HepG2 (cell line): ENCODE data around the gene CGREF1. TPM values are rescaled to one million over a fixed set of nuclear protein-coding genes. Genes with fewer than 3 reads are reported as not detected.
A peak's percentile ranks its signal among the peaks of the same experiment; 100 is the strongest.

Source experiments
- ATAC-seq: fragments of 200-7000 bp; cut with Tn5 transposase; 3 replicates; pipeline ENCODE4 v1.9.1; 2020; ENCODE audit warnings: mild to moderate bottlenecking, moderate library complexity
- BruUV-seq: library from RNA; stranded (reverse); fragments of 400-500 nt; replicated peaks from 2 replicates; lab custom pipeline; 2021; lab: Mats Ljungman, UMichigan
- CTCF ChIA-PET: fragments of 300-600 bp; formaldehyde crosslinking; extraction: SDS; loops from one replicate; lab custom pipeline; 2021; ENCODE audit warnings: low total read pairs, inconsistent platforms, low intra/inter-chr PET ratio; lab: Yijun Ruan, JAX
- POLR2A ChIA-PET: fragments of 350-600 bp; sonication (Branson Sonifier 250); formaldehyde crosslinking; loops from one replicate; lab custom pipeline; 2020; ENCODE audit warnings: antibody characterized with exemption, inconsistent platforms; lab: Yijun Ruan, JAX
- DNase-seq: peaks from one replicate; pipeline ENCODE4 v3.0.0-alpha.2; 2015; ENCODE audit warnings: low spot score
- FAIRE-seq: peaks from 3 replicates; lab custom pipeline; 2011; peaks lifted over from hg19 to GRCh38; lab: Jason Lieb, UNC
- H2AFZ ChIP-seq: one replicate; pipeline ENCODE4 v1.6.1; 2011; ENCODE audit warnings: low read length, inconsistent platforms
- H3K27ac ChIP-seq: fragments of 300-600 bp; 3 replicates; pipeline ENCODE4 v1.8.0; 2011; ENCODE audit warnings: mixed run types, mild to moderate bottlenecking, mixed read lengths, low read length, inconsistent platforms; ENCODE audit not compliant: insufficient read depth; ENCODE audit errors: extremely low read length
- H3K27me3 ChIP-seq, 2 experiments: fragments of 200-600 bp in 1 of 2; 2 replicates in 1 of 2; 3 replicates in 1 of 2; pipeline versions ENCODE4 v1.6.0 to v1.8.0; 2011; ENCODE audit warnings: low read length in 2 of 2, mild to moderate bottlenecking in 2 of 2, moderate library complexity in 2 of 2, inconsistent platforms in 1 of 2; ENCODE audit not compliant: insufficient read depth in 2 of 2, control insufficient read depth in 1 of 2
- H3K36me3 ChIP-seq, 2 experiments: fragments of 200-600 bp in 1 of 2; replicated peaks in 1 of 2; 2 replicates in 1 of 2; 3 replicates in 1 of 2; pipeline versions ENCODE4 v1.5.1 to v1.8.0; 2011; ENCODE audit warnings: low read length in 2 of 2, inconsistent platforms in 1 of 2; ENCODE audit not compliant: insufficient read depth in 2 of 2, control insufficient read depth in 1 of 2
- H3K4me1 ChIP-seq: 2 replicates; pipeline ENCODE4 v1.5.1; 2012; ENCODE audit warnings: low read length, inconsistent platforms; ENCODE audit not compliant: insufficient read depth
- H3K4me2 ChIP-seq: 2 replicates; pipeline ENCODE4 v1.6.0; 2011; ENCODE audit warnings: low read depth, low read length, inconsistent platforms
- H3K4me3 ChIP-seq, 3 experiments: fragments of 200-600 bp in 1 of 3; sonication (generic), shearing (Covaris generic) in 1 of 3; replicated peaks in 1 of 3; 2 replicates each; pipeline ENCODE4 v1.5.1; 2011 to 2016; ENCODE audit warnings: low read length in 3 of 3, inconsistent platforms in 2 of 3, low read depth in 2 of 3, mild to moderate bottlenecking in 2 of 3, control low read depth in 1 of 3, mixed read lengths in 1 of 3; ENCODE audit not compliant: insufficient read depth in 1 of 3
- H3K79me2 ChIP-seq: one replicate; pipeline ENCODE4 v1.6.1; 2011; ENCODE audit warnings: low read length, inconsistent platforms; ENCODE audit not compliant: insufficient read depth
- H3K9ac ChIP-seq: 2 replicates; pipeline ENCODE4 v1.6.0; 2011; ENCODE audit warnings: mild to moderate bottlenecking, low read depth, low read length, inconsistent platforms; ENCODE audit not compliant: insufficient read depth
- H3K9me3 ChIP-seq: 2 replicates; pipeline ENCODE4 v1.5.1; 2012; ENCODE audit warnings: mild to moderate bottlenecking, low read length
- H4K20me1 ChIP-seq: 2 replicates; pipeline ENCODE4 v1.6.0; 2011; ENCODE audit warnings: inconsistent platforms, mild to moderate bottlenecking, low read length, moderate library complexity; ENCODE audit not compliant: insufficient read depth
- PHF20 ChIP-seq: sonication (generic); formaldehyde crosslinking; IDR thresholded peaks from 2 replicates; pipeline ENCODE4 v1.5.0; 2020; ENCODE audit warnings: mild to moderate bottlenecking, missing genetic modification reagents
- PHF21A ChIP-seq: sonication (generic); formaldehyde crosslinking; IDR thresholded peaks from 2 replicates; pipeline ENCODE4 v1.5.0; 2020; ENCODE audit warnings: mild to moderate bottlenecking, missing genetic modification reagents
- ZBTB38 ChIP-seq: sonication (generic); formaldehyde crosslinking; IDR thresholded peaks from 2 replicates; pipeline ENCODE4 v1.5.1; 2020; ENCODE audit warnings: mild to moderate bottlenecking, missing genetic modification reagents
- ZNF446 ChIP-seq: sonication (generic); formaldehyde crosslinking; IDR thresholded peaks from 2 replicates; pipeline ENCODE4 v1.5.0; 2020; ENCODE audit warnings: mild to moderate bottlenecking, missing genetic modification reagents
- WGBS: methylation state at CpG from one replicate; pipeline ENCODE4 v1.1.6; 2017; ENCODE audit warnings: low lambda C conversion rate; 5-methylcytosine and 5-hydroxymethylcytosine counted together
- in situ Hi-C: cut with HindIII; loops from 2 replicates; pipeline ENCODE4 v1.10.0; 2017; ENCODE audit warnings: low pct_unique_long_range_greater_than_20kb; ENCODE audit not compliant: extremely low pct_ligation_motif_present
- intact Hi-C: fragments of 100-400 bp; cut with micrococcal nuclease; formaldehyde crosslinking; loops from one replicate; pipeline ENCODE4 v1.10.0; 2022; ENCODE audit not compliant: unreplicated experiment
- polyA plus RNA-seq, 8 experiments: library from polyadenylated mRNA; depleted of rRNA in 3 of 8; stranded (reverse) in 7 of 8; unstranded in 1 of 8; fragments of >200 nt; fragmentation: Illumina TruSeq in 4 of 8; extraction: Trizol in 4 of 8; gene quantifications; 2 replicates each; pipeline versions ENCODE4 v1.2.1 to v1.2.3, GENCODE V29; 2011 to 2016; ENCODE audit warnings: low read depth in 4 of 8, missing spikeins in 1 of 8, mixed read lengths in 1 of 8; ENCODE audit not compliant: insufficient read depth in 1 of 8
- total RNA-seq, 5 experiments: library from RNA; depleted of rRNA; stranded (reverse); fragments of >200 nt; fragmentation: Illumina TruSeq; extraction: Trizol; gene quantifications; 2 replicates each; pipeline ENCODE4 v1.2.3, GENCODE V29; 2016; ENCODE audit warnings: low read depth in 1 of 5
- TF ChIP-seq, protein P1 (sequence below): IDR thresholded peaks from 2 replicates; pipeline ENCODE4 v1.6.1; 2016

CGREF1 gene
- total and polyA plus RNA-seq, 2 of the 13 experiments (the other 11 are each of a cell fraction or from before 2014, with no cell fraction given): 13.9 to 23.4 TPM

DNA sequence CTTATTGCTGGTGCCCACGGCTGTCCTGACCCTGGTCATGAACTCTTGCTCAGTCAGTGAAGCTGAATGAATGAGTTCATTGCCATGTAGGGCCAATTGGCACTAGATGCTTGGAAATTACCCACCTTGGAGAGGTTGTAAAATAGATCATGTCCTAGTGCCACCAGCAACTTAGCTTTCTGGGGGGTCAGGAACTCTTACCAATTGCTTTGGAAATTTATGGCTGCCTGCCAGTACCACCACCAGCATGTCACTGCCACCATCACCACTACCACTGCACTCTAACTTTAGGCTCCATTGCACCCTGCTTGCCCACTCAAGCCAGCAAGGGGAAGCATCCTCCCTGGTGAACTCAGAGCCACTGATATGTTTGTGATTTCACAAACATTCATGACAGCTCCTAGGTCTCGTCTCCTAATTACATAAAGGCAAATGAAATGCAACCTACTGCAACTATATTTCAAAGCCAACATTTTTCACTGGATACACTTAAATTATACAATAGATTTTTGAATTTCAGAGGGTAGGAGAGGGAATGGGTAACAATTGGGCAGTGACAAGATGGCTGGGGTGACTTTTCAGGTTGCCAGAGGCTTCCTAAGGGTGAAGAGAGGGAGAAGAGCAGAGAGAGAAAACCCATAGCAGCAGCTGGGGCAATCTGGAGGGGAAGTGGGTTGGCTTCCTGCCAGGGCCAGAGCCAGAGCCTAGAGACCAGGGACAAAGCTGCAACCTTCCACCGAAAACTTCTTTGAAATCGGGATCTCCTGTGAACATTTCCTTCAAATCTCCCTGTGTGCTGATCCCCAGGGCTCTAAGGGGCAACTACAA is 44.0 kb downstream of the CGREF1 start (continued):
- TF ChIP-seq, protein P1, sequence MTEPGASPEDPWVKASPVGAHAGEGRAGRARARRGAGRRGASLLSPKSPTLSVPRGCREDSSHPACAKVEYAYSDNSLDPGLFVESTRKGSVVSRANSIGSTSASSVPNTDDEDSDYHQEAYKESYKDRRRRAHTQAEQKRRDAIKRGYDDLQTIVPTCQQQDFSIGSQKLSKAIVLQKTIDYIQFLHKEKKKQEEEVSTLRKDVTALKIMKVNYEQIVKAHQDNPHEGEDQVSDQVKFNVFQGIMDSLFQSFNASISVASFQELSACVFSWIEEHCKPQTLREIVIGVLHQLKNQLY (CRISPR knock-in tag): no peak
- no peak for TF ChIP-seq ZBTB38

DNA sequence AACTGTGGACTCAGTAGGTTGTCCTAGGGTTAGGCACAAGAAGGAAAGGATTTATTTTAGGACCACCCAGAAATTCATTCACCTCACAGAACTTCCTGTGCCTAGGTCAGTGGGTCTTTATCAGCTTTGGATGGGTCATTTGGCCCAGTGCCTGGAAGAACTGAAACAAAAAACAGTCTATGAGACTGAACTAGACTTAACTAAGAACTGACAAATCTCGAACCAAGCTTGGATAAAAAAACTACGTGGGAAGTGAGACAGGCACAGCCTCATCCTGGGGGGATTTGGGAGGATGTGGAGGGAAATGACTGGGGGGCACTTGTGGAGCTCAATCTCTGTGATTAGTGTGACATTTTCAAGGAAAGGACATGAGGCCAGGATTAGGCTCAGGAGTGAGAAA is 45.1 kb downstream of the CGREF1 start:
- peaks cover 80% of the 10 kb centered on the region for H3K4me1 ChIP-seq
- no peak for DNase-seq
- no peak overlapping the region for H3K4me3 ChIP-seq
- H3K4me2 ChIP-seq: peak overlapping the region; percentile 13
- FAIRE-seq: no peak
- peaks cover 0 to 16% of the 10 kb centered on the region in 2 experiments; a peak in 2 of 5 replicates for H3K27me3 ChIP-seq
- peaks cover 26% of the 10 kb centered on the region for H3K79me2 ChIP-seq
- no peaks in the 10 kb centered on the region for H4K20me1 ChIP-seq
- 23% methylated on average over 2 of the region's 2 CpGs for WGBS
- TF ChIP-seq ZNF446 (CRISPR knock-in tag) (no peak), PHF20 (CRISPR knock-in tag) (0 out of 2 replicates have a peak, but pooled peaks have one; percentile 20), PHF21A (CRISPR knock-in tag) (0 out of 2 replicates have a peak, but pooled peaks have one; percentile 20)
- H3K36me3 ChIP-seq: peaks cover 7 to 11% of the 10 kb centered on the region in 2 experiments
- H3K27ac ChIP-seq: no peak overlapping the region
- H3K9me3 ChIP-seq: no peaks in the 10 kb centered on the region
- intact Hi-C loops: no loop called here
- BruUV-seq: no TSS peak
- in situ Hi-C loops: no loop called here
- ChIA-PET POLR2A (interaction anchor here (0.8 to 4.3 kb wide), 4 partner anchors 10 to 29 kb away, joined by 4 to 106 read pairs (median 29); partner anchors contain the start of genes AGBL5 and KHK), CTCF (no interaction called here)
- H3K9ac ChIP-seq: no peak overlapping the region
- no peak for ATAC-seq
- no peak overlapping the region for H2AFZ ChIP-seq
